Measurements from ENCODE around the gene GSTA3. TPM values are rescaled to one million over a fixed set of nuclear protein-coding genes. Genes with fewer than 3 reads are reported as not detected.
A peak's percentile ranks its signal among the peaks of the same experiment; 100 is the strongest.
"Not testable (repeated sequence)": the region's sequence is repeated elsewhere in the genome, so short reads cannot be mapped to it uniquely, and the experiment has no call there.

Gene GSTA3
- total RNA-seq, 1 donor from 2014 or later, result 2.1 TPM

DNA sequence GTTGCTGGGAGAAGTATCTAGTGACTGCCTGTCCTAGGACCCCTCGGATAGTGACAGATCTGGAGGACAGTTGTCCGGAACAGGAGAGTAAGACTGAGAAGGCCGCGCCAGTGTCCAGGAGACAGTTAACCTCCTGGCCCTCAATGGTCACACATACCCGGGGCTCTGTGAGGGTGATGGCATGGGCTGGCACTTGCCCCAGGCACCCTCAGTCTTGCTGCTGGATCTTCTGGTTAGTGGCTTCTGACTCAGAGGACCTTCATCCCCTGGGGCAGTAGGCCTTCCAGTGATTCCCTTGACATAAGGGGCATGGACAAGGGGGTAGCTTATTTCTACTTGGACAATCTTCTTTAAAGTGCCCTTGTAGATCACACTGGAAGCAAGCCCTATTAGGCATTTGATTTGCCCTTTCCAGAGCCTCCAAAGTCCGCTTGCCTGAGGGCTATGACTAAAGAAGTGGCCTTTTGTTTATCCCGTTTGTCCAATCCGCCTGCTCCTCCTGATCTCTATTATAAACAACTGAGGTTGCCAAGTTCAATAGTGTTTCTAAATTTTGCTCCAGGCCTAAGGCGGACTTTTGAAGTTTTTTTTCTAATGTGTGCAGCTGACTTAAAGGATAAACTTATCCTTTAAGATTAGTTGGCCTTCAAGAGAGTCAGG, 8.7 kb upstream of the GSTA3 start:
- peak overlapping the region; percentile 46 for H3K27ac ChIP-seq
- H3K36me3 ChIP-seq; H3K9me3 ChIP-seq; H3K4me3 ChIP-seq; H3K27me3 ChIP-seq (ENCODE audit: low read depth); DNase-seq; intact Hi-C loops (cut with DNase I): not testable (repeated sequence)
- ATAC-seq, result peak in 1 of 2 donors; percentile 61
- H3K4me1 ChIP-seq, result peaks cover 16% of the 10 kb centered on the region

DNA sequence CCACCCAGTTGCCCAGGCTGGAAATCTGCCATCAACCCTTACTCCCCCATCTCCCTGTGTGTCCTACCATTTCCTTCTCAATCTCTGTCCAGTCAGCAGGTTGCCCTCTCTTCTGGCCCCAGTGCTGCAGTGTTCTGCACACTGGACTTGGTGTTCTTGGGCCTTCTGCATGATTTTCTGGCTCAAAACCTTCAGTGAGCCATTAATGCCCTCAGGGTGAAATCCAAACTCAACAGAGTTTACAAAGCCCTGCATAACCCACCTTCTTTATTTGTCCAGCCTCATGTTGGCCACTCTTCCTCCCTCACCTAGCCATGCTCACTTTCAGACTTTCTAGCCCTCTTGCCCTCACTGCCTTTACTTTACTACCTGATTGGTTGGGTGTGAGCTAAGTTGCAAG, 5.0 kb upstream of the GSTA3 start:
- Histone ChIP-seq H3K4me3 (no peak overlapping the region), H3K4me1 (peaks cover 4% of the 10 kb centered on the region), H3K27me3 (ENCODE audit: low read depth) (no peaks in the 10 kb centered on the region), H3K27ac (no peak overlapping the region), H3K9me3 (no peaks in the 10 kb centered on the region), H3K36me3 (no peaks in the 10 kb centered on the region)
- intact Hi-C loops (cut with DNase I), result no loop called here
- ATAC-seq, result no peak
- TF ChIP-seq, protein P1, sequence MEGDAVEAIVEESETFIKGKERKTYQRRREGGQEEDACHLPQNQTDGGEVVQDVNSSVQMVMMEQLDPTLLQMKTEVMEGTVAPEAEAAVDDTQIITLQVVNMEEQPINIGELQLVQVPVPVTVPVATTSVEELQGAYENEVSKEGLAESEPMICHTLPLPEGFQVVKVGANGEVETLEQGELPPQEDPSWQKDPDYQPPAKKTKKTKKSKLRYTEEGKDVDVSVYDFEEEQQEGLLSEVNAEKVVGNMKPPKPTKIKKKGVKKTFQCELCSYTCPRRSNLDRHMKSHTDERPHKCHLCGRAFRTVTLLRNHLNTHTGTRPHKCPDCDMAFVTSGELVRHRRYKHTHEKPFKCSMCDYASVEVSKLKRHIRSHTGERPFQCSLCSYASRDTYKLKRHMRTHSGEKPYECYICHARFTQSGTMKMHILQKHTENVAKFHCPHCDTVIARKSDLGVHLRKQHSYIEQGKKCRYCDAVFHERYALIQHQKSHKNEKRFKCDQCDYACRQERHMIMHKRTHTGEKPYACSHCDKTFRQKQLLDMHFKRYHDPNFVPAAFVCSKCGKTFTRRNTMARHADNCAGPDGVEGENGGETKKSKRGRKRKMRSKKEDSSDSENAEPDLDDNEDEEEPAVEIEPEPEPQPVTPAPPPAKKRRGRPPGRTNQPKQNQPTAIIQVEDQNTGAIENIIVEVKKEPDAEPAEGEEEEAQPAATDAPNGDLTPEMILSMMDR (IDR thresholded peaks at IDR 0.05), result no peak
- DNase-seq, result no peak

DNA sequence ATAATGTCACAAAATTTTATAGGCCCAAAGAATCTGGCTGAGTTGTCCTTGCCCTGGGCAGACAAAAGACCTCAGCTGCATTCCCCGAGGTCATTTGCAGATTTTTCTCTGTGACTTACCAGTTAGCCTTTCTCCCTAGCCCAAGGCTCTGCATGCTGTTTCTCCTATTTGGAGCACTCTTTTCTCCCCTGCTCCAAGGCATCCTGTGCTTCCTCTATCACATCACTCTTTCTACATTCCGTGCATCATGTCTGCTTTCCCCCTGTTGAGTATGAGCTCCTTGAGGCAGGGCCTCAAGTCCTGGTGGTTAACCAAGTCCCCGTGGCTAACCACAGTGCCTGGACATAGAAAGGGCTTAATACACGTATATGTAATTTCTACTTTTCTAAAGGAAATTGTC, 593 bp upstream of the GSTA3 start:
- ATAC-seq, result no peak
- no peak overlapping the region for H3K4me3 ChIP-seq
- H3K36me3 ChIP-seq, result no peaks in the 10 kb centered on the region
- no peak for DNase-seq
- H3K27ac ChIP-seq, result no peak overlapping the region
- no peaks in the 10 kb centered on the region for H3K9me3 ChIP-seq
- H3K27me3 ChIP-seq (ENCODE audit: low read depth), result no peaks in the 10 kb centered on the region
- TF ChIP-seq, protein P1 (IDR thresholded peaks at IDR 0.05), result no peak
- H3K4me1 ChIP-seq, result no peaks in the 10 kb centered on the region
- intact Hi-C loops (cut with DNase I), result no loop called here

DNA sequence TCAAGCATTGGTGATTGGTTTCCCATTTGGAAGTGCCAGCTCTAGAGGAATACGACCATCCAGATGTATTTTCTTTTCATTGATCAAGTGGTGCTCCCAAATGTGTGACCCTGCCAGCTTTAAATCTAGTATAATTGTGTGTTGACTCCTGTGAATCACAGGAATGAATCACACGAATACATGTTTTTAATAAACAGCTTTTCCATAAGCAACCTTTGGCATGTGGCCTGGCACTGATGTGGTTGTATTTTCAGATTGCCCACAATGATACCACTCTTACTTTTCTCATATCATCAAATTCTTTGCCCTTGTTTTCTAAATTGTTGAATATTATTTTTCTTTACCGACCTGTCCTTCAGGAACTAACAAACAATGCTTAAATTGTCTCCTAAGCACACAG, 367 bp downstream of the GSTA3 start:
- DNase-seq (no peak), ATAC-seq (no peak)
- no peak overlapping the region for H3K27ac ChIP-seq
- H3K9me3 ChIP-seq, result no peaks in the 10 kb centered on the region
- no peaks in the 10 kb centered on the region for H3K27me3 ChIP-seq (ENCODE audit: low read depth)
- TF ChIP-seq, protein P1 (IDR thresholded peaks at IDR 0.05), result no peak
- no peaks in the 10 kb centered on the region for H3K36me3 ChIP-seq
- H3K4me3 ChIP-seq, result no peak overlapping the region
- intact Hi-C loops (cut with DNase I), result no loop called here
- H3K4me1 ChIP-seq, result no peaks in the 10 kb centered on the region

DNA sequence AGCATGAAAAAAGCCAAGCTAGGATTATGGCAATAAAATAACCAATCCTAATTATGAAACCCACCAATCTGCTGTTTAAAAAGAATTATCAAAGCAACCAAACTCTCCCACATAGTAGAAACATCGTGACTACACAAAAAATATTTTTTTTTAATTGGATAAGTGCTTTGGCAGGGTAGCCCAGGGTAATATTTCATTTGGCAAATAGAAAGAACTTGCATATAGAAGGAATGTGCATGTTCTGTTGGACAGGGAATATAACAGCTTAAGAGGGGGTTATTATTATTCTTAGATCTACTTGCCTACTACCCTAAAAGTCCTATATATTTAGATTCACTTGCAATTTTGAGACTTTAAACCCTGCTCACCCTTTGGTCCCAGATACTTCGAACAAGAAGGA, 972 bp downstream of the GSTA3 start:
- H3K27ac ChIP-seq, result no peak overlapping the region
- no peaks in the 10 kb centered on the region for H3K36me3 ChIP-seq
- intact Hi-C loops (cut with DNase I), result no loop called here
- DNase-seq, result no peak
- TF ChIP-seq, protein P1 (IDR thresholded peaks at IDR 0.05), result no peak
- no peaks in the 10 kb centered on the region for H3K9me3 ChIP-seq
- ATAC-seq, result no peak
- H3K4me1 ChIP-seq, result no peaks in the 10 kb centered on the region
- H3K4me3 ChIP-seq, result no peak overlapping the region
- H3K27me3 ChIP-seq (ENCODE audit: low read depth), result no peaks in the 10 kb centered on the region

DNA sequence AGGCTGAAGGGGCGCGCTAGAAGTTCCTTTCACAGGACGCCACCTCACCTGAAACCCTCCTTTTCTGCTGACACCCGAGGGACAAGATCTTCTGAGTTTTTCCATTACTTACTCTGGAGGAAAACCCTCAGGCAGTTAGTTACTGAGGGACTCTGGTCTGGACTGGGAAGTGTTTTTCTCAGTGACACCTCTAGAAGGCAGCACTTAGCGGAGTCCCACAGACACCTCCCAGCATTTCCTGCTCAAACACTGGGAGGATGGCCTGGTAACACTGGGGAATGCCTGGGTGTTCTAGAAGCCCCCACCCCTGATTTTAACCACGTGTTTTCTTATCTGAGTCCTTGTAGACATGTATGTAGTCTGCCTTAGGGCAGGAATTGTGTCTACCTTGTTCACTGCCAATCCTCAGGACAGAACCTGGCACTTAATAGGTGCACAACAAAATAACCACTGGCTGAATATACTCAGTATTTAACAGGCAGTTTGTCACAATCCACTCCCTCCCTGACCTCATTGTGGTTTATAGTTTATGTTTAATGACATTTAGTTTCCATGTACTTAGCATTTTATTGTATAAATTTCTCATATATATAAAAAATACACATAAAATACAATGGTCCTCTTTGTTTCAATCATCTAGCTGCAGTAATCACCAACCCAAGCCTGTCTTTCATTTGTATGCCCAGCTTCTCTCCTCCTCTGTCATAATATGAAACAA, 4.8 kb downstream of the GSTA3 start:
- Histone ChIP-seq H3K36me3 (no peaks in the 10 kb centered on the region), H3K27me3 (ENCODE audit: low read depth) (no peaks in the 10 kb centered on the region), H3K27ac (no peak overlapping the region), H3K4me3 (no peak overlapping the region), H3K4me1 (no peaks in the 10 kb centered on the region), H3K9me3 (no peaks in the 10 kb centered on the region)
- TF ChIP-seq, protein P1 (IDR thresholded peaks at IDR 0.05), result no peak
- peak; percentile 47 to 53 for ATAC-seq
- intact Hi-C loops (cut with DNase I), result no loop called here
- DNase-seq, result no peak

Data from lower lobe of right lung (tissue), 2 donors.